Glutamatergic neuron (in vitro differentiated cells): Measurements from ENCODE around the gene LGI1. TPM values are rescaled to one million over a fixed set of nuclear protein-coding genes. Genes with fewer than 3 reads are reported as not detected.

Experiments
- DNase-seq: peaks from one replicate; pipeline ENCODE4 v3.0.0; 2022
- H3K27ac Mint-ChIP-seq: one replicate; pipeline ENCODE4 v1.8.0; 2020; ENCODE audit warnings: mild to moderate bottlenecking, mixed read lengths, inconsistent platforms; ENCODE audit not compliant: unreplicated experiment
- H3K27me3 Mint-ChIP-seq: one replicate; pipeline ENCODE4 v1.8.0; 2020; ENCODE audit warnings: mild to moderate bottlenecking, moderate library complexity, mixed read lengths, inconsistent platforms; ENCODE audit not compliant: unreplicated experiment
- H3K36me3 Mint-ChIP-seq: one replicate; pipeline ENCODE4 v1.8.0; 2020; ENCODE audit warnings: mild to moderate bottlenecking, mixed read lengths, inconsistent platforms; ENCODE audit not compliant: unreplicated experiment
- H3K4me1 Mint-ChIP-seq: one replicate; pipeline ENCODE4 v1.8.0; 2020; ENCODE audit warnings: mild to moderate bottlenecking, low read depth, mixed read lengths, inconsistent platforms; ENCODE audit not compliant: unreplicated experiment
- H3K4me3 Mint-ChIP-seq: one replicate; pipeline ENCODE4 v1.8.0; 2020; ENCODE audit warnings: mild to moderate bottlenecking, mixed read lengths, inconsistent platforms; ENCODE audit not compliant: unreplicated experiment
- H3K9me3 Mint-ChIP-seq: one replicate; pipeline ENCODE4 v1.8.0; 2020; ENCODE audit warnings: mild to moderate bottlenecking, moderate library complexity, mixed read lengths, inconsistent platforms; ENCODE audit not compliant: unreplicated experiment
- total RNA-seq: library from RNA; stranded (reverse); fragmentation: NEBNext Ultra II Directional; extraction: Animal tissue kit (Norgen Biotek cat#: 25700); gene quantifications from one replicate; pipeline ENCODE4 v1.2.1, GENCODE V29; 2021; ENCODE audit not compliant: unreplicated experiment
- TF ChIP-seq, protein P1 (sequence below): fragments of 200-600 bp; sonication (generic); IDR thresholded peaks from one replicate; pipeline ENCODE4 v1.5.0; 2021; ENCODE audit not compliant: partially characterized antibody, unreplicated experiment

Gene LGI1
- total RNA-seq, 1 donor from 2014 or later, result 174 TPM

DNA sequence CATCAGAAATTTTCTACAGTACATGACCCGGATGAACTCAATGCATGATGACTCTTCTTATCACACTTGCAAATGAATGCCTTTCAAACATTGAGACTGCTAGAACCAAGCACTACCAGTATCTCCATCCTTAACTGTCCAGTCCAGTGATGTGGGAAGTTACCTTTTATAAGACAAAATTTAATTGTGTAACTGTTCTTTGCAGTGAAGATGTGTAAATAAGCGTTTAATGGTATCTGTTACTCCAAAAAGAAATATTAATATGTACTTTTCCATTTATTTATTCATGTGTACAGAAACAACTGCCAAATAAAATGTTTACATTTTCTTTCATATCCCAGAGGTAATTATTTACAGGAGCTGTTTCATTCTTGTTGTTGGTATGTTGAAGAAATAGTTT is 40.1 kb downstream of the LGI1 start:
- Mint-ChIP-seq H3K4me1 (peaks cover 2% of the 10 kb centered on the region), H3K9me3 (peaks cover 4% of the 10 kb centered on the region), H3K27ac (no peak overlapping the region), H3K36me3 (peaks cover 20% of the 10 kb centered on the region), H3K4me3 (no peak overlapping the region), H3K27me3 (no peaks in the 10 kb centered on the region)
- no peak for DNase-seq
- TF ChIP-seq, protein P1, sequence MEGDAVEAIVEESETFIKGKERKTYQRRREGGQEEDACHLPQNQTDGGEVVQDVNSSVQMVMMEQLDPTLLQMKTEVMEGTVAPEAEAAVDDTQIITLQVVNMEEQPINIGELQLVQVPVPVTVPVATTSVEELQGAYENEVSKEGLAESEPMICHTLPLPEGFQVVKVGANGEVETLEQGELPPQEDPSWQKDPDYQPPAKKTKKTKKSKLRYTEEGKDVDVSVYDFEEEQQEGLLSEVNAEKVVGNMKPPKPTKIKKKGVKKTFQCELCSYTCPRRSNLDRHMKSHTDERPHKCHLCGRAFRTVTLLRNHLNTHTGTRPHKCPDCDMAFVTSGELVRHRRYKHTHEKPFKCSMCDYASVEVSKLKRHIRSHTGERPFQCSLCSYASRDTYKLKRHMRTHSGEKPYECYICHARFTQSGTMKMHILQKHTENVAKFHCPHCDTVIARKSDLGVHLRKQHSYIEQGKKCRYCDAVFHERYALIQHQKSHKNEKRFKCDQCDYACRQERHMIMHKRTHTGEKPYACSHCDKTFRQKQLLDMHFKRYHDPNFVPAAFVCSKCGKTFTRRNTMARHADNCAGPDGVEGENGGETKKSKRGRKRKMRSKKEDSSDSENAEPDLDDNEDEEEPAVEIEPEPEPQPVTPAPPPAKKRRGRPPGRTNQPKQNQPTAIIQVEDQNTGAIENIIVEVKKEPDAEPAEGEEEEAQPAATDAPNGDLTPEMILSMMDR, result no peak

DNA sequence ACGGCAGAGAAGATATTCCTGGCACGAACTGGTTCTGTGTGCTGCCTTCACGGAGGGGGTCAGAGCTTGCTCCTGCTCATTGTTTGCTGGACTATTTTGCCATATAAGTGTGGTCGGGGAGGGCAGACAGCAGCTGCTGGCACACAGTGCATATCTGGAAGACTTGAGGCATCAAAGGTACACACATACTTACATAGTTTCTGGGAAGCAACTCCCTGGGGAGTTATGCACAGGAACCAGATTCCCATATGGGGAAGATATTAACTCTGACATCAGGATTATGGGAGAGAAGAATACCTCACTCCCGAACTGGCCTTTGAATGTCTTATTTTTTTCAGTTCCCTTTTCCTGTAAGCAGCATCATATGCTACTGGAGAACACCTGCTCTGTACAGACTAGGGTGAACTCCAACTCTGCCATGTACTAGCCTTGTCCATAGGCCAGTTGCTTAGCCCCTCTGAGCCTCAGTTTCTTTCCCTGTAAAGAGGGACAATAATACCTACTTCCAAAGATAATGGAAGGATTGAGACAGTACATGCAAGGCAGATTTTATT is 41.5 kb downstream of the LGI1 start:
- H3K27ac Mint-ChIP-seq, result no peak overlapping the region
- TF ChIP-seq, protein P1, result no peak
- no peak overlapping the region for H3K4me3 Mint-ChIP-seq
- peaks cover 4% of the 10 kb centered on the region for H3K9me3 Mint-ChIP-seq
- no peaks in the 10 kb centered on the region for H3K27me3 Mint-ChIP-seq
- peaks cover 20% of the 10 kb centered on the region for H3K36me3 Mint-ChIP-seq
- DNase-seq, result no peak
- H3K4me1 Mint-ChIP-seq, result peaks cover 9% of the 10 kb centered on the region

DNA sequence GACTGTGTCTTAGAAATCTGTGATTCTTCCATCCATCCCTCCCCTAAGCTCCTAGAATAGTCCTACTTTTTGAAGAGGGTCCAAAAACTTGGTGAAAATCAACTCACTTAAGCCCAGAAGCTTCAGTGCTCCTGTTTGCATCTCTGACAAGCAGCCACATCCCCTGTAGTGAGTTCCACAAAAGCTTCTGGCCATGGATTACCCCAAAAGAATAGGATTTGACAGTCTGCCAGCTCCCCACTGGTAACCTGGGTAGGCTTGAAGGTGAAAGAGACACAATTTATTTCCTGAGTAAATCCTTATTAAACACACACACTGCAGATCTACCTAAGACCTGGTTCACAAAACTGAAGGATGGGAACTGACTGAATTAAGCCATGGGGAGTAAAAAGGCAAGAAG is 46.5 kb downstream of the LGI1 start:
- Mint-ChIP-seq H3K27me3 (no peaks in the 10 kb centered on the region), H3K4me1 (peaks cover 8% of the 10 kb centered on the region), H3K9me3 (peaks cover 2% of the 10 kb centered on the region), H3K36me3 (no peaks in the 10 kb centered on the region), H3K4me3 (peak overlapping the region; percentile 53), H3K27ac (peak overlapping the region; percentile 69)
- DNase-seq, result no peak
- TF ChIP-seq, protein P1, result no peak

DNA sequence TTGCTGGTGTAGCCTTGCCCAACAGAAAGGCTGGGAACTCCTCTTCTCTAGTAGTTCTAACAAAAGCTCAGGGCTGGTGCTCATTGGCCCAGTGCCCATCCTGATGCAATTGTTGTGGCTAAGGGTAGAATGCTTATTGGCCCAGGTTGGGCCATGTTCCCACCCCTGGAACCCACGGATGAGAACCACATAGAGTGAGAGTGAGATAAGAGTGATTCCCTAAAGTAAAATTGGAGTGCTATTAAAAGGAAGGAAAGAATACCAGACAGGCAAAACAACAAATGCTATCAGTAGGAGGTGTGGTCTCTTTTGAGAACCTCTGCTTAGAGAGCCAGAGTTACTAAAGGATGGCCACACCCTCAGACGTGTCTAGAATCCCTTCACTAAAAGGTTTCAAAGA is 49.2 kb downstream of the LGI1 start:
- Mint-ChIP-seq H3K9me3 (peaks cover 3% of the 10 kb centered on the region), H3K4me1 (peaks cover 8% of the 10 kb centered on the region), H3K27me3 (no peaks in the 10 kb centered on the region), H3K4me3 (no peak overlapping the region), H3K36me3 (no peaks in the 10 kb centered on the region), H3K27ac (no peak overlapping the region)
- TF ChIP-seq, protein P1, result no peak
- DNase-seq, result no peak

DNA sequence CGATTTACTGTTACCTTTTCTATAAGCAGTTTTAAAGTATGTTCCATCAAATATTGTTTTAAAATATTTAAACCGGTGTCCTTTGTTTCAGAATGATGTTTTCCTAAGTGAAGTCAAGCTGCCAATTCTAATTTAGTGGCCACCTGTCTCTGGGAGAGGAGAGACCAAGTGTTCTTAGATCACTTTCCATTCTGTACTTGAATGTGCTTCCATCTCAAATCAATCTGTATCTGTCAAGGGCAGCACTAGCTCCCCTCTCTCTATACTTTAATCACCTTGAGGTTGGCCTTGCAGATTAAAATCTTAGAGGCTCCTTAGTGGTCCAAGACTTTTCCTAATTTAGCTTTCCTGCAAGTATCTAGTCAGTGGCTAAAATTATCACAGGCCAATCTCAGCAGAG is 49.6 kb downstream of the LGI1 start:
- DNase-seq, result no peak
- H3K4me3 Mint-ChIP-seq, result no peak overlapping the region
- no peaks in the 10 kb centered on the region for H3K36me3 Mint-ChIP-seq
- peaks cover 3% of the 10 kb centered on the region for H3K9me3 Mint-ChIP-seq
- no peak overlapping the region for H3K27ac Mint-ChIP-seq
- peaks cover 8% of the 10 kb centered on the region for H3K4me1 Mint-ChIP-seq
- TF ChIP-seq, protein P1, result no peak
- no peaks in the 10 kb centered on the region for H3K27me3 Mint-ChIP-seq
